Ishikawa (cell line): ENCODE results near the gene RTTN.

ENCODE experiments used
- EP300 ChIP-seq: IDR thresholded peaks from 2 replicates; pipeline ENCODE4 v1.6.1; 2012; ENCODE audit warnings: borderline replicate concordance
- FOXM1 ChIP-seq: IDR thresholded peaks from 2 replicates; pipeline ENCODE4 v1.6.1; 2012; ENCODE audit warnings: low read depth, borderline replicate concordance

GRCh38 chr18:70089858-70090257, 115.6 kb downstream of the RTTN start:
- TF ChIP-seq FOXM1 (no peak), EP300 (no peak)
